Measurements from ENCODE around the gene F2RL3.
A peak's percentile ranks its signal among the peaks of the same experiment; 100 is the strongest.

F2RL3 gene

GRCh38 chr19:16895467-16896145 lies 6.8 kb downstream of the F2RL3 start:
- DNase-seq: peak; percentile 32 to 70 (median 66)

GRCh38 chr19:16896146-16897028 lies 7.6 kb downstream of the F2RL3 start:
- peak in 2 of 3 donors; percentile 47 to 48 for DNase-seq

- DNase-seq: peak; percentile 94 to 98 (median 96)
Measured at GRCh38 chr19:16897029-16897855, 8.4 kb downstream of the F2RL3 start.

GRCh38 chr19:16897856-16898161 lies 9.0 kb downstream of the F2RL3 start:
- no peak for DNase-seq

GRCh38 chr19:16898361-16899015 lies 9.7 kb downstream of the F2RL3 start:
- no peak for DNase-seq

GRCh38 chr19:16899566-16900075 lies 10.8 kb downstream of the F2RL3 start:
- peak; percentile 89 to 92 (median 91) for DNase-seq

GRCh38 chr19:16901491-16902175 lies 12.8 kb downstream of the F2RL3 start:
- DNase-seq: no peak

- no peak for DNase-seq
Measured at GRCh38 chr19:16902545-16902944, 13.7 kb downstream of the F2RL3 start.

GRCh38 chr19:16903347-16903746 lies 14.5 kb downstream of the F2RL3 start:
- DNase-seq: no peak

GRCh38 chr19:16904599-16904998 lies 15.8 kb downstream of the F2RL3 start:
- no peak for DNase-seq

- DNase-seq: no peak
Measured at GRCh38 chr19:16908759-16909158, 20.0 kb downstream of the F2RL3 start.

GRCh38 chr19:16911046-16911445 lies 22.2 kb downstream of the F2RL3 start:
- no peak for DNase-seq

GRCh38 chr19:16912780-16913179 lies 24.0 kb downstream of the F2RL3 start:
- no peak for DNase-seq

GRCh38 chr19:16914421-16914820 lies 25.6 kb downstream of the F2RL3 start:
- no peak for DNase-seq

- DNase-seq: no peak
Measured at GRCh38 chr19:16915135-16915534, 26.3 kb downstream of the F2RL3 start.

- DNase-seq: no peak
Measured at GRCh38 chr19:16915734-16916133, 26.9 kb downstream of the F2RL3 start.

- no peak for DNase-seq
Measured at GRCh38 chr19:16917401-16917800, 28.6 kb downstream of the F2RL3 start.

- no peak for DNase-seq
Measured at GRCh38 chr19:16919496-16919895, 30.7 kb downstream of the F2RL3 start.

GRCh38 chr19:16920816-16921529 lies 32.2 kb downstream of the F2RL3 start:
- DNase-seq: peak in 2 of 3 donors; percentile 14 to 20

- DNase-seq: no peak
Measured at GRCh38 chr19:16921766-16922591, 33.2 kb downstream of the F2RL3 start.

GRCh38 chr19:16922592-16922934 lies 33.8 kb downstream of the F2RL3 start:
- DNase-seq: no peak
